Mesodermal cell (in vitro differentiated cells): Measurements from ENCODE around the gene ZSWIM9.

Experiments
- H3K27ac ChIP-seq: 2 replicates; pipeline ENCODE4 v1.7.0; 2013; ENCODE audit warnings: mild to moderate bottlenecking, low read depth, low read length, moderate library complexity; ENCODE audit not compliant: severe bottlenecking
- H3K36me3 ChIP-seq: 2 replicates; pipeline ENCODE4 v1.7.1; 2013; ENCODE audit warnings: mild to moderate bottlenecking, low read length, moderate library complexity; ENCODE audit not compliant: control insufficient read depth, insufficient read depth
- H3K4me1 ChIP-seq: one replicate; pipeline ENCODE4 v1.7.1; 2013; ENCODE audit warnings: mild to moderate bottlenecking, low read length; ENCODE audit not compliant: insufficient read depth, control insufficient read depth, poor library complexity, severe bottlenecking
- H3K4me3 ChIP-seq: 2 replicates; pipeline ENCODE4 v1.7.0; 2013; ENCODE audit warnings: low read length, control low read depth, mild to moderate bottlenecking; ENCODE audit not compliant: insufficient read depth, poor library complexity, severe bottlenecking; ENCODE audit errors: extremely low read depth
- H3K9me3 ChIP-seq: 2 replicates; pipeline ENCODE4 v1.7.1; 2013; ENCODE audit warnings: mild to moderate bottlenecking, low read length, moderate library complexity; ENCODE audit not compliant: control insufficient read depth
- WGBS, 2 experiments: methylation state at CpG; one replicate each; pipeline ENCODE4 v1.1.5; 2013; ENCODE audit warnings: missing lambda C conversion rate in 2 of 2; ENCODE audit not compliant: insufficient coverage in 2 of 2; 5-methylcytosine and 5-hydroxymethylcytosine counted together

The ZSWIM9 gene

GRCh38 chr19:48174445-48175030 is 4.1 kb downstream of the ZSWIM9 start:
- Histone ChIP-seq H3K4me3 (no peak overlapping the region), H3K9me3 (no peaks in the 10 kb centered on the region), H3K36me3 (peaks cover 38% of the 10 kb centered on the region), H3K27ac (no peak overlapping the region), H3K4me1 (peaks cover 6% of the 10 kb centered on the region)
- WGBS, 2 experiments, result 78 to 88% methylated on average over 5 of the region's 6 CpGs

- Histone ChIP-seq H3K27ac (no peak overlapping the region), H3K9me3 (peaks cover 4% of the 10 kb centered on the region), H3K4me3 (no peak overlapping the region), H3K4me1 (peaks cover 6% of the 10 kb centered on the region), H3K36me3 (peaks cover 47% of the 10 kb centered on the region)
- WGBS, 2 experiments, result 93 to 98% methylated on average over 8 of the region's 10 CpGs
Observed at GRCh38 chr19:48175578-48175977, 5.1 kb downstream of the ZSWIM9 start.

GRCh38 chr19:48176226-48176625 is 5.7 kb downstream of the ZSWIM9 start:
- no peak overlapping the region for H3K4me3 ChIP-seq
- 100% methylated on average over 1 to 2 of the region's 3 CpGs for WGBS, 2 experiments
- H3K4me1 ChIP-seq, result peaks cover 2% of the 10 kb centered on the region
- peaks cover 8% of the 10 kb centered on the region for H3K9me3 ChIP-seq
- no peak overlapping the region for H3K27ac ChIP-seq
- H3K36me3 ChIP-seq, result peaks cover 48% of the 10 kb centered on the region

- Histone ChIP-seq H3K4me1 (no peaks in the 10 kb centered on the region), H3K36me3 (peaks cover 39% of the 10 kb centered on the region), H3K4me3 (no peak overlapping the region), H3K9me3 (peaks cover 23% of the 10 kb centered on the region), H3K27ac (no peak overlapping the region)
- 90 to 100% methylated on average over 2 to 3 of the region's 5 CpGs for WGBS, 2 experiments
Observed at GRCh38 chr19:48181505-48181904, 11.0 kb downstream of the ZSWIM9 start.

- peaks cover 23% of the 10 kb centered on the region for H3K9me3 ChIP-seq
- H3K4me1 ChIP-seq, result no peaks in the 10 kb centered on the region
- no peak overlapping the region for H3K4me3 ChIP-seq
- H3K27ac ChIP-seq, result no peak overlapping the region
- 93 to 96% methylated on average over 25 to 36 of the region's 38 CpGs for WGBS, 2 experiments
- H3K36me3 ChIP-seq, result peaks cover 36% of the 10 kb centered on the region
Observed at GRCh38 chr19:48182434-48182833, 12.0 kb downstream of the ZSWIM9 start.

GRCh38 chr19:48183356-48183755 is 12.9 kb downstream of the ZSWIM9 start:
- peaks cover 42% of the 10 kb centered on the region for H3K36me3 ChIP-seq
- H3K4me3 ChIP-seq, result no peak overlapping the region
- H3K9me3 ChIP-seq, result peaks cover 23% of the 10 kb centered on the region
- no peak overlapping the region for H3K27ac ChIP-seq
- WGBS, 2 experiments, result 95 to 100% methylated on average over 1 to 5 of the region's 9 CpGs
- no peaks in the 10 kb centered on the region for H3K4me1 ChIP-seq

GRCh38 chr19:48186015-48186414 is 15.5 kb downstream of the ZSWIM9 start:
- Histone ChIP-seq H3K4me3 (no peak overlapping the region), H3K4me1 (no peaks in the 10 kb centered on the region), H3K9me3 (peaks cover 21% of the 10 kb centered on the region), H3K27ac (no peak overlapping the region), H3K36me3 (peaks cover 33% of the 10 kb centered on the region)
- 100% methylated on average over 1 of the region's 5 CpGs for WGBS, 2 experiments

- Histone ChIP-seq H3K27ac (no peak overlapping the region), H3K4me3 (no peak overlapping the region), H3K4me1 (no peaks in the 10 kb centered on the region), H3K36me3 (peaks cover 30% of the 10 kb centered on the region), H3K9me3 (peaks cover 16% of the 10 kb centered on the region)
- 89 to 91% methylated on average over 6 to 7 of the region's 8 CpGs for WGBS, 2 experiments
Observed at GRCh38 chr19:48186541-48186991, 16.1 kb downstream of the ZSWIM9 start.

- no peaks in the 10 kb centered on the region for H3K4me1 ChIP-seq
- peaks cover 16% of the 10 kb centered on the region for H3K36me3 ChIP-seq
- no peak overlapping the region for H3K4me3 ChIP-seq
- 35 to 43% methylated on average over 8 to 11 of the region's 13 CpGs for WGBS, 2 experiments
- H3K27ac ChIP-seq, result no peak overlapping the region
- H3K9me3 ChIP-seq, result peaks cover 4% of the 10 kb centered on the region
Observed at GRCh38 chr19:48190288-48190884, 19.9 kb downstream of the ZSWIM9 start.

GRCh38 chr19:48190885-48191284 is 20.4 kb downstream of the ZSWIM9 start:
- Histone ChIP-seq H3K4me3 (no peak overlapping the region), H3K9me3 (peaks cover 4% of the 10 kb centered on the region), H3K27ac (no peak overlapping the region), H3K4me1 (no peaks in the 10 kb centered on the region), H3K36me3 (peaks cover 20% of the 10 kb centered on the region)
- WGBS, 2 experiments, result 82 to 94% methylated on average over 2 to 3 of the region's 3 CpGs

GRCh38 chr19:48192750-48193149 is 22.3 kb downstream of the ZSWIM9 start:
- 97 to 100% methylated on average over 6 of the region's 7 CpGs for WGBS, 2 experiments
- peaks cover 2% of the 10 kb centered on the region for H3K4me1 ChIP-seq
- H3K9me3 ChIP-seq, result peaks cover 4% of the 10 kb centered on the region
- H3K36me3 ChIP-seq, result peaks cover 19% of the 10 kb centered on the region
- no peak overlapping the region for H3K27ac ChIP-seq
- H3K4me3 ChIP-seq, result no peak overlapping the region
